HCT116 (cell line): ENCODE data around the gene IL19.

Experiments used
- CTCF ChIP-seq, 3 experiments: fragments of 200-600 bp in 1 of 3; sonication (generic) in 1 of 3; IDR thresholded peaks in 2 of 3; conservative IDR thresholded peaks in 1 of 3; 2 replicates each; pipeline ENCODE4 v1.5.1; 2012 to 2017; ENCODE audit warnings: low read depth in 2 of 3, low read length in 2 of 3, antibody characterized with exemption in 1 of 3, borderline replicate concordance in 1 of 3, control low read depth in 1 of 3, mild to moderate bottlenecking in 1 of 3, mixed read lengths in 1 of 3, mixed run types in 1 of 3, moderate library complexity in 1 of 3; ENCODE audit not compliant: insufficient read depth in 1 of 3
- POLR2AphosphoS5 ChIP-seq: IDR thresholded peaks from 2 replicates; pipeline ENCODE4 v1.6.1; 2011; ENCODE audit warnings: mild to moderate bottlenecking, low read depth, low read length, moderate library complexity
- ZBTB33 ChIP-seq: IDR thresholded peaks from 2 replicates; pipeline ENCODE4 v1.6.1; 2011; ENCODE audit warnings: mild to moderate bottlenecking, low read length, moderate library complexity; ENCODE audit not compliant: insufficient replicate concordance; ENCODE audit errors: extremely low read depth
- ZNF274 ChIP-seq: fragments of 200-500 bp; sonication (Bioruptor generic); IDR thresholded peaks from 2 replicates; pipeline ENCODE4 v1.6.1; 2014; ENCODE audit warnings: mild to moderate bottlenecking, low read depth, low read length, inconsistent platforms

GRCh38 chr1:206790502-206791250 is 20.1 kb downstream of the IL19 start:
- no peak for TF ChIP-seq CTCF (IDR thresholded peaks at IDR 0.05 in 2 of 3, conservative IDR thresholded peaks at IDR 0.05 in 1 of 3; ENCODE audit: borderline replicate concordance in 1 of 3, insufficient read depth in 1 of 3, low read depth in 2 of 3, low read length in 2 of 3)
- no peak for TF ChIP-seq ZBTB33
- no peak for TF ChIP-seq ZNF274
- TF ChIP-seq POLR2AphosphoS5: no peak
